H1 (cell line): ENCODE data around the gene CACUL1. TPM values are rescaled to one million over a fixed set of nuclear protein-coding genes. Genes with fewer than 3 reads are reported as not detected.

Experiments
- CTCF ChIA-PET: fragments of 300-600 bp; sonication (Branson Sonifier 250); formaldehyde crosslinking; loops from one replicate; lab custom pipeline; 2021; ENCODE audit not compliant: partially characterized antibody; lab: Charles Lee
- POLR2A ChIA-PET: fragments of 300-600 bp; sonication (Branson Sonifier 250); formaldehyde crosslinking; loops from one replicate; lab custom pipeline; 2021; ENCODE audit warnings: inconsistent platforms; ENCODE audit not compliant: partially characterized antibody; lab: Charles Lee
- DNase-seq, 2 experiments: peaks; one replicate each; pipeline versions ENCODE4 v3.0.0 to v3.0.0-alpha.2; 2010 to 2022; ENCODE audit warnings: low spot score in 2 of 2, low read depth in 1 of 2, mixed read lengths in 1 of 2
- FAIRE-seq: peaks from 2 replicates; lab custom pipeline; 2011; peaks lifted over from hg19 to GRCh38; lab: Jason Lieb, UNC
- H2AFZ ChIP-seq: 2 replicates; pipeline ENCODE4 v1.8.1; 2012; ENCODE audit warnings: low read length, inconsistent platforms
- H2AK5ac ChIP-seq: 2 replicates; pipeline ENCODE4 v1.6.1; 2013; ENCODE audit warnings: low read depth, low read length
- H2BK120ac ChIP-seq: replicated peaks from 2 replicates; pipeline ENCODE3; 2013; ENCODE audit warnings: low read depth, low read length, inconsistent platforms
- H2BK12ac ChIP-seq: 2 replicates; pipeline ENCODE4 v1.6.1; 2013; ENCODE audit warnings: low read depth, low read length
- H2BK15ac ChIP-seq: 2 replicates; pipeline ENCODE4 v1.6.1; 2013; ENCODE audit warnings: low read length
- H2BK20ac ChIP-seq: 2 replicates; pipeline ENCODE4 v1.6.1; 2013; ENCODE audit warnings: low read length
- H2BK5ac ChIP-seq: 2 replicates; pipeline ENCODE4 v1.6.1; 2013; ENCODE audit warnings: low read depth, low read length
- H3K14ac ChIP-seq: 2 replicates; pipeline ENCODE4 v1.6.1; 2013; ENCODE audit warnings: inconsistent platforms; ENCODE audit not compliant: insufficient read length
- H3K18ac ChIP-seq: 2 replicates; pipeline ENCODE4 v1.6.1; 2013; ENCODE audit warnings: low read length; ENCODE audit errors: extremely low read depth
- H3K23ac ChIP-seq: 2 replicates; pipeline ENCODE4 v1.6.1; 2013; ENCODE audit warnings: inconsistent platforms; ENCODE audit not compliant: insufficient read length
- H3K23me2 ChIP-seq: 2 replicates; pipeline ENCODE4 v1.6.1; 2013; ENCODE audit warnings: low read depth, low read length
- H3K27ac ChIP-seq: 2 replicates; pipeline ENCODE4 v1.6.1; 2011; ENCODE audit warnings: low read depth, low read length, inconsistent platforms
- H3K27me3 ChIP-seq, 4 experiments: replicated peaks in 1 of 4; 1 replicate in 1 of 4; 2 replicates in 3 of 4; pipeline versions ENCODE4 v1.6.1 to v1.8.1; 2011 to 2013; ENCODE audit warnings: low read length in 3 of 4, mild to moderate bottlenecking in 3 of 4, inconsistent platforms in 2 of 4, mixed read lengths in 2 of 4, moderate library complexity in 1 of 4; ENCODE audit not compliant: control insufficient read depth in 3 of 4, insufficient read depth in 3 of 4; ENCODE audit errors: extremely low read depth in 1 of 4
- H3K36me3 ChIP-seq, 4 experiments: 2 replicates each; pipeline versions ENCODE4 v1.6.1 to v1.8.1; 2011 to 2013; ENCODE audit warnings: mild to moderate bottlenecking in 4 of 4, low read length in 3 of 4, moderate library complexity in 2 of 4, control low read depth in 1 of 4, inconsistent platforms in 1 of 4; ENCODE audit not compliant: insufficient read depth in 4 of 4, control insufficient read depth in 2 of 4
- H3K4ac ChIP-seq: replicated peaks from 2 replicates; pipeline ENCODE3; 2013; ENCODE audit warnings: low read length, low read depth, mixed read lengths, inconsistent platforms; ENCODE audit not compliant: insufficient read length
- H3K4me1 ChIP-seq, 4 experiments: replicated peaks in 1 of 4; 1 replicate in 1 of 4; 2 replicates in 3 of 4; pipeline versions ENCODE4 v1.6.1 to v1.8.1; 2011 to 2013; ENCODE audit warnings: low read length in 3 of 4, inconsistent platforms in 2 of 4, mixed read lengths in 1 of 4; ENCODE audit not compliant: insufficient read depth in 4 of 4, control insufficient read depth in 3 of 4
- H3K4me2 ChIP-seq, 2 experiments: 2 replicates each; pipeline versions ENCODE4 v1.6.1 to v1.8.1; 2011 to 2013; ENCODE audit warnings: low read depth in 2 of 2, low read length in 2 of 2, control low read depth in 1 of 2, inconsistent platforms in 1 of 2, mild to moderate bottlenecking in 1 of 2; ENCODE audit not compliant: insufficient read depth in 1 of 2
- H3K4me3 ChIP-seq, 4 experiments: fragments of 200-600, 300-600 bp in 1 of 4; sonication (generic), shearing (Covaris generic), sonication (Bioruptor Twin) in 1 of 4; 2 replicates each; pipeline versions ENCODE4 v1.5.1 to v1.8.1; 2011 to 2016; ENCODE audit warnings: low read length in 4 of 4, low read depth in 3 of 4, control low read depth in 2 of 4, inconsistent platforms in 2 of 4, mild to moderate bottlenecking in 2 of 4, mixed read lengths in 1 of 4, moderate library complexity in 1 of 4; ENCODE audit not compliant: insufficient read depth in 2 of 4; ENCODE audit errors: extremely low read depth in 1 of 4
- H3K56ac ChIP-seq: replicated peaks from 2 replicates; pipeline ENCODE3; 2013; ENCODE audit warnings: low read depth, mild to moderate bottlenecking, mixed read lengths, low read length, inconsistent platforms; ENCODE audit not compliant: insufficient read length
- H3K79me1 ChIP-seq: 2 replicates; pipeline ENCODE4 v1.6.1; 2013; ENCODE audit warnings: low read depth, low read length, control low read depth
- H3K79me2 ChIP-seq, 2 experiments: 2 replicates each; pipeline versions ENCODE4 v1.6.1 to v1.8.1; 2012 to 2013; ENCODE audit warnings: low read length in 2 of 2, mild to moderate bottlenecking in 2 of 2, inconsistent platforms in 1 of 2; ENCODE audit not compliant: insufficient read depth in 2 of 2, control insufficient read depth in 1 of 2
- H3K9ac ChIP-seq, 4 experiments: replicated peaks in 1 of 4; 1 replicate in 1 of 4; 2 replicates in 3 of 4; pipeline versions ENCODE4 v1.6.1 to v1.8.1; 2011 to 2013; ENCODE audit warnings: low read depth in 3 of 4, low read length in 3 of 4, control low read depth in 2 of 4, mild to moderate bottlenecking in 2 of 4, moderate library complexity in 2 of 4, inconsistent platforms in 1 of 4; ENCODE audit errors: extremely low read depth in 1 of 4
- H3K9me3 ChIP-seq, 2 experiments: 2 replicates each; pipeline versions ENCODE4 v1.6.1 to v1.8.1; 2012 to 2013; ENCODE audit warnings: mild to moderate bottlenecking in 2 of 2, moderate library complexity in 2 of 2, control low read depth in 1 of 2, inconsistent platforms in 1 of 2, low read depth in 1 of 2, low read length in 1 of 2, mixed read lengths in 1 of 2; ENCODE audit not compliant: insufficient read depth in 2 of 2
- H4K20me1 ChIP-seq, 2 experiments: replicated peaks in 1 of 2; 2 replicates each; pipeline versions ENCODE3 to v1.8.1; 2011 to 2013; ENCODE audit warnings: inconsistent platforms in 2 of 2, low read length in 2 of 2, mild to moderate bottlenecking in 1 of 2; ENCODE audit not compliant: insufficient read depth in 2 of 2, control insufficient read depth in 1 of 2
- H4K5ac ChIP-seq: 2 replicates; pipeline ENCODE4 v1.6.1; 2013; ENCODE audit warnings: low read length, low read depth, mixed read lengths, inconsistent platforms; ENCODE audit not compliant: insufficient read length
- H4K8ac ChIP-seq: 2 replicates; pipeline ENCODE4 v1.8.0; 2013; ENCODE audit warnings: mild to moderate bottlenecking, moderate library complexity, low read length, inconsistent platforms; ENCODE audit not compliant: insufficient read depth; ENCODE audit errors: extremely low read depth
- H4K91ac ChIP-seq: replicated peaks from 2 replicates; pipeline ENCODE3; 2013; ENCODE audit warnings: low read length, mixed read lengths, inconsistent platforms; ENCODE audit not compliant: insufficient read length
- JUND ChIP-seq: IDR thresholded peaks from 2 replicates; pipeline ENCODE4 v1.6.1; 2011; ENCODE audit warnings: mild to moderate bottlenecking, improper control_type of control experiment, low read length
- POLR2AphosphoS5 ChIP-seq: IDR thresholded peaks from 2 replicates; pipeline ENCODE4 v1.6.1; 2011; ENCODE audit warnings: low read depth, low read length
- RNF2 ChIP-seq: fragments of 200-900, 300-1000 bp; sonication (generic); IDR thresholded peaks from 2 replicates; pipeline ENCODE4 v1.7.1; 2016; ENCODE audit warnings: borderline replicate concordance, low read depth, mild to moderate bottlenecking, antibody characterized with exemption, low read length; ENCODE audit not compliant: poor library complexity, severe bottlenecking; ENCODE audit errors: missing control alignments
- SIN3A ChIP-seq, 2 experiments: IDR thresholded peaks in 1 of 2; conservative IDR thresholded peaks in 1 of 2; 2 replicates each; pipeline ENCODE4 v1.6.1; 2011 to 2012; ENCODE audit warnings: low read length in 2 of 2, improper control_type of control experiment in 1 of 2, low read depth in 1 of 2, mild to moderate bottlenecking in 1 of 2
- SRF ChIP-seq: IDR thresholded peaks from 2 replicates; pipeline ENCODE4 v1.6.1; 2011; ENCODE audit warnings: mild to moderate bottlenecking, low read depth, low read length, moderate library complexity
- WGBS, 2 experiments: shearing (Covaris generic) in 1 of 2; methylation state at CpG; one replicate each; pipeline versions ENCODE4 v1.1.6 to v1.1.7; 2013 to 2015; ENCODE audit warnings: low lambda C conversion rate in 2 of 2, mixed read lengths in 2 of 2, inconsistent platforms in 1 of 2, low coverage in 1 of 2, missing lambda C conversion rate in 1 of 2; ENCODE audit not compliant: insufficient replicate concordance in 2 of 2, insufficient coverage in 1 of 2, insufficient read length in 1 of 2; ENCODE audit errors: extremely low coverage in 1 of 2, missing lambda C conversion rate in 1 of 2; 5-methylcytosine and 5-hydroxymethylcytosine counted together
- polyA plus RNA-seq, 7 experiments: library from polyadenylated mRNA; depleted of rRNA in 3 of 7; stranded (reverse) in 5 of 7; unstranded in 2 of 7; fragments of >200 nt in 5 of 7; fragments of 200-250 nt in 2 of 7; gene quantifications; 1 replicate in 5 of 7; 2 replicates in 1 of 7; 4 replicates in 1 of 7; pipeline versions ENCODE4 v1.2.1 to v1.2.3, GENCODE V29; 2011 to 2013; ENCODE audit warnings: missing spikeins in 2 of 7, mixed read lengths in 2 of 7
- total RNA-seq: library from RNA; stranded (reverse); fragmentation: NEBNext Ultra II Directional; extraction: Animal tissue kit (Norgen Biotek cat#: 25700); gene quantifications from 2 replicates; pipeline ENCODE4 v1.2.1, GENCODE V29; 2021
- TF ChIP-seq, protein P1 (sequence below), 3 experiments: IDR thresholded peaks; 1 replicate in 2 of 3; 2 replicates in 1 of 3; pipeline versions ENCODE4 v1.5.1 to v1.6.1; 2011; ENCODE audit warnings: low read length in 3 of 3, mild to moderate bottlenecking in 3 of 3, inconsistent platforms in 2 of 3, low read depth in 1 of 3, moderate library complexity in 1 of 3; ENCODE audit not compliant: insufficient read depth in 1 of 3; ENCODE audit errors: control extremely low read depth in 1 of 3

The CACUL1 gene
- total and polyA plus RNA-seq, 2 of the 8 experiments (the other 6 are each of a cell fraction or from before 2014, with no cell fraction given), result 6.5 to 34.2 TPM

DNA sequence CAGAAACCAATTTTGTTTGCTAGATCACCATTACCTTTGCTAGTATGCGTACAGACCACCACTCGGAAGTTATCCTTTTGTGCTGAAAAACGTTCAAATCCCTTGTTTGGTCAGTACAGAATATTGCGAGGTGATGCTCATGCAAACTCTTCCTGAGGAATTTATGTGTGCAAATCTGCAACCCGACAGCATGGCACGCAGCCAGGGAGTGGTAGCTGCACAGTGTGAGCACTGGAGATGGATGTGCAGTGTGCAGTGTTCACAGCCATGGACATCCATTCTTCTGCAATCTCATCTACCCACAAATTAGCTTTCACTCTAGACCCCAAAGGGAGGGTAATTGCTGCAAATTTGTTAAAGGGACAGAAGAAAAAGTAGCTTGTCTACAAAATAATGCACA is 72.2 kb downstream of the CACUL1 start:
- Histone ChIP-seq H2BK20ac (no peak overlapping the region), H2BK12ac (no peak overlapping the region), H3K9ac (no peak overlapping the region), H2BK15ac (no peak overlapping the region), H2BK120ac (no peak overlapping the region), H3K4me1 (no peaks in the 10 kb centered on the region), H4K8ac (no peak overlapping the region), H3K79me1 (no peaks in the 10 kb centered on the region; the same call in 1 of the 2 replicates), H3K79me2 (no peaks in the 10 kb centered on the region), H2AFZ (no peak overlapping the region), H3K9me3 (no peaks in the 10 kb centered on the region)
- no peak for FAIRE-seq
- POLR2A ChIA-PET, result interaction anchor here (2.4 kb wide), 1 partner anchor 9 kb away, joined by 9 read pairs; no protein-coding TSS in a partner anchor
- TF ChIP-seq SRF (no peak), RNF2 (no peak), SIN3A (conservative IDR thresholded peaks at IDR 0.05 in 1 of 2, IDR thresholded peaks at IDR 0.05 in 1 of 2; ENCODE audit: low read depth in 1 of 2, low read length in 2 of 2) (no peak), POLR2AphosphoS5 (no peak), JUND (no peak)
- TF ChIP-seq, protein P1, sequence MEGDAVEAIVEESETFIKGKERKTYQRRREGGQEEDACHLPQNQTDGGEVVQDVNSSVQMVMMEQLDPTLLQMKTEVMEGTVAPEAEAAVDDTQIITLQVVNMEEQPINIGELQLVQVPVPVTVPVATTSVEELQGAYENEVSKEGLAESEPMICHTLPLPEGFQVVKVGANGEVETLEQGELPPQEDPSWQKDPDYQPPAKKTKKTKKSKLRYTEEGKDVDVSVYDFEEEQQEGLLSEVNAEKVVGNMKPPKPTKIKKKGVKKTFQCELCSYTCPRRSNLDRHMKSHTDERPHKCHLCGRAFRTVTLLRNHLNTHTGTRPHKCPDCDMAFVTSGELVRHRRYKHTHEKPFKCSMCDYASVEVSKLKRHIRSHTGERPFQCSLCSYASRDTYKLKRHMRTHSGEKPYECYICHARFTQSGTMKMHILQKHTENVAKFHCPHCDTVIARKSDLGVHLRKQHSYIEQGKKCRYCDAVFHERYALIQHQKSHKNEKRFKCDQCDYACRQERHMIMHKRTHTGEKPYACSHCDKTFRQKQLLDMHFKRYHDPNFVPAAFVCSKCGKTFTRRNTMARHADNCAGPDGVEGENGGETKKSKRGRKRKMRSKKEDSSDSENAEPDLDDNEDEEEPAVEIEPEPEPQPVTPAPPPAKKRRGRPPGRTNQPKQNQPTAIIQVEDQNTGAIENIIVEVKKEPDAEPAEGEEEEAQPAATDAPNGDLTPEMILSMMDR (IDR thresholded peaks at IDR 0.05; ENCODE audit: control extremely low read depth in 1 of 3, insufficient read depth in 1 of 3, low read depth in 1 of 3, low read length in 3 of 3), result no peak
- TF ChIP-seq, all 59 proteins: peak for 0
- Histone ChIP-seq H3K23me2 (no peaks in the 10 kb centered on the region), H4K91ac (no peak overlapping the region), H3K14ac (no peak overlapping the region), H2AK5ac (no peak overlapping the region), H3K4me2 (no peak overlapping the region), H3K27ac (no peak overlapping the region), H3K18ac (no peak overlapping the region), H3K4me3 (no peak overlapping the region), H3K27me3 (no peaks in the 10 kb centered on the region), H3K4ac (no peak overlapping the region), H4K5ac (no peak overlapping the region), H3K36me3 (peaks cover 2 to 35% (median 13%) of the 10 kb centered on the region in 4 experiments; a peak in 6 of 8 replicates), H3K23ac (no peak overlapping the region), H2BK5ac (no peak overlapping the region), H4K20me1 (peaks cover 0 to 3% of the 10 kb centered on the region in 2 experiments), H3K56ac (no peak overlapping the region)
- CTCF ChIA-PET, result interaction anchor here (1.1 to 2.4 kb wide), 4 partner anchors 13 to 114 kb away, joined by 3 to 6 read pairs (median 4); no protein-coding TSS in a partner anchor
- DNase-seq, result no peak
- whole genome bisulfite sequencing, 2 experiments, result 95% methylated on average over 6 of the region's 6 CpGs; no CpG with 5 or more reads in 1 of the 2 experiments
